Measurements from ENCODE around the gene YAF2. TPM values are rescaled to one million over a fixed set of nuclear protein-coding genes. Genes with fewer than 3 reads are reported as not detected.

YAF2 gene
- total RNA-seq, 6 experiments from 2014 or later, result 12.8 to 22.3 (median 16.9) TPM

DNA sequence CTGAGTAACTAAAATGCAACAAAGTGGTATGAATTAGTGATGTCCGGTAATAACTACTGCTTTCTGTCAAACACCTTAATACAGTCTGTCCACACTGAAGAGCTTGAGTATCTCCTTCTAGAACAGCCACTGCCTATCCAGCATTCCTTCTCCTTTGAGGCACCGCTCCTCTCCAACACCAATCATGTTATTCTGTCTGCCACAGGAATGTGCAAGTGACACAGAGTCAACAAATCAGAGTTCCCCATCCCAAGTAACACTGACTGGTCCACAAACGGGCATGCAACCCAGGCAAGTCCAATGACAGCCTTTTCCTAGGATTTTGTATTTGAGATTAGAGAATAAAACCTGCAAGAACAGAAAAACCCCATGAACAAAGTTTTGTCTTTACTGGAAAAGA is 97.1 kb downstream of the YAF2 start:
- H3K4me3 ChIP-seq, result no peak overlapping the region
- intact Hi-C loops (cut with DNase I), result no loop called here
- DNase-seq (no peak), ATAC-seq (no peak)
- 50% methylated on average over 3 of the region's 3 CpGs for WGBS (ENCODE audit: insufficient coverage, low coverage, low lambda C conversion rate, missing lambda C conversion rate)
- peaks cover 0 to 13% (median 0%) of the 10 kb centered on the region in 4 donors for H3K4me1 ChIP-seq
- no peaks in the 10 kb centered on the region for H3K36me3 ChIP-seq
- no peaks in the 10 kb centered on the region for H3K27me3 ChIP-seq
- no peak overlapping the region for H3K27ac ChIP-seq
- no peak for TF ChIP-seq CTCF (IDR thresholded peaks at IDR 0.05)
- no peak for TF ChIP-seq POLR2A (IDR thresholded peaks at IDR 0.05)
- no peaks in the 10 kb centered on the region for H3K9me3 ChIP-seq

GRCh38 chr12:42135259-42135814 is 102.7 kb downstream of the YAF2 start:
- Histone ChIP-seq H3K9me3 (no peaks in the 10 kb centered on the region), H3K4me1 (peaks cover 0 to 12% (median 6%) of the 10 kb centered on the region in 4 donors), H3K4me3 (no peak overlapping the region), H3K27ac (no peak overlapping the region), H3K36me3 (no peaks in the 10 kb centered on the region), H3K27me3 (no peaks in the 10 kb centered on the region)
- no peak for DNase-seq
- TF ChIP-seq CTCF (IDR thresholded peaks at IDR 0.05) (no peak), POLR2A (IDR thresholded peaks at IDR 0.05) (no peak)
- intact Hi-C loops (cut with DNase I), result no loop called here
- ATAC-seq, result peak in 1 of 4 donors; percentile 31
- WGBS (ENCODE audit: insufficient coverage, low coverage, low lambda C conversion rate, missing lambda C conversion rate), result 78% methylated on average over 3 of the region's 3 CpGs

DNA sequence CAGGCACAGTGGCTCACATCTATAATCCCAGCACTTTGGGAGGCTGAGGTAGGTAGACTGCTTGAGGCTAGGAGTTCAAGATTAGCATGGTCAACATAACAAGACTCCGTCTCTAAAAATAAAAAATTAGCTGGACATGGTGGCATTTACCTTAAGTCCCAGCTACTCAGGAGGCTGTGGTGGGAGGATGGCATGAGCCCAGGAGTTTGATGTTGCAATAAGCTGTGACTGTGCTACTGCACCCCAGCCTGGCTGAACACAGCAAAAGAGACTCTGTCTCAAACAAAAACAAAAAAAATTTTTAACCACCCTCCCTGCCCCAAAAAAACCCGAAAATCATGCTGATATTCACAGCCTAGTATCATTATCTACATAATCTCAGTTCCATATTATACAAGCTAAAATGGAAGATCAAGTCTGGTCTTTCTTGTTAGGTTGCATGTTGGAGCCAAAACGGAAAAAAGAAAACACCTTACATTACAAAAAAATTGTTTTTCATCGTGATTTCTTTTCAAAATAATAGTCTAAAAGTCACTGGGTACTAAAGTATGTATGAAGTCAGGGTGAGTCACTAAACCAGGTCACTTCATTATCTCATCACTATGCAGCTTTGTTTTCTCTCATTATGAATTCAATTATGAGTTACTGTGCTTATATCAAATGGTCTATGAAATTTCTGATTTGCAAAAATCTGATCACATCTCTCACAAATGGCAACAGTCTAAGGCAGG is 107.2 kb downstream of the YAF2 start:
- WGBS (ENCODE audit: insufficient coverage, low coverage, low lambda C conversion rate, missing lambda C conversion rate), result 14% methylated on average over 4 of the region's 4 CpGs
- peaks cover 0 to 23% (median 11%) of the 10 kb centered on the region in 4 donors for H3K4me1 ChIP-seq
- DNase-seq (peak in 1 of 3 donors; percentile 58), ATAC-seq (peak; percentile 82 to 89 (median 86))
- no peaks in the 10 kb centered on the region for H3K9me3 ChIP-seq
- peak overlapping the region in 1 of 3 donors; percentile 14 for H3K4me3 ChIP-seq
- H3K27ac ChIP-seq, result no peak overlapping the region
- no peaks in the 10 kb centered on the region for H3K27me3 ChIP-seq
- TF ChIP-seq CTCF (IDR thresholded peaks at IDR 0.05), result no peak
- no peak for TF ChIP-seq POLR2A (IDR thresholded peaks at IDR 0.05)
- intact Hi-C loops (cut with DNase I), result loop anchor here in 1 of 2 donors (5.0 kb wide), 1 partner anchor 201 kb away; no protein-coding TSS in a partner anchor
- H3K36me3 ChIP-seq, result no peaks in the 10 kb centered on the region

DNA sequence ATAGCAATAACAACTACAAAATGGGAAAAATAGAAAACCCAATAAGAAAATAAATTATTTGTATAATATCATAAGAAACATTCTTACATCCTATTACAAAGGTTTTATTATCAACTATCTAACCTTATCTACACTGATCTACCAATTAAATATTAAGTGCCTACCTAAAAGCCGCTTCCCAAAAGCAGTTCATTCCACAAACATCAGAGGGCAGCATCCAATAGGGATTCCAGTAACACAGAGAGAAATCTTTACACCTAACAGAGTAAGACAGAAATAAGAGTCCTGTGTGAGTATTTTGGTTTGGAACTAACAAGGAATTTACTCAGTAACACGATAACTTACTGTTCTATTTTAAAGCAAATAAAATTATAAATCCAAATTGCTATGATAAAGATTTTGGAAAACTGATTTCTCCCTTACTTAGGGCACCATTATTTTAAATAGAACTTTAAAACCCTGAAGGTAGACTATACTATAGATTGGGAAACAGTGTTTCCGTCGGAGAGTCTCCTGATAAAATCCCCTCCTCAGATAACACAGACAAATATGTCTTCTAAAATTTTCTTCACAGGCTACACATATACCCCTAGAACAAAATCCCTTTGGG is 108.3 kb downstream of the YAF2 start:
- H3K4me1 ChIP-seq, result peaks cover 0 to 33% (median 14%) of the 10 kb centered on the region in 4 donors
- intact Hi-C loops (cut with DNase I), result loop anchor here (5.0 kb wide), 1 partner anchor 203 kb away; no protein-coding TSS in a partner anchor
- H3K27ac ChIP-seq, result no peak overlapping the region
- no peaks in the 10 kb centered on the region for H3K36me3 ChIP-seq
- no peak overlapping the region for H3K4me3 ChIP-seq
- no peaks in the 10 kb centered on the region for H3K9me3 ChIP-seq
- WGBS (ENCODE audit: insufficient coverage, low coverage, low lambda C conversion rate, missing lambda C conversion rate), result 16% methylated on average over 4 of the region's 4 CpGs
- no peak for DNase-seq
- no peaks in the 10 kb centered on the region for H3K27me3 ChIP-seq
- TF ChIP-seq POLR2A (IDR thresholded peaks at IDR 0.05) (no peak), CTCF (IDR thresholded peaks at IDR 0.05) (peak; percentile 85 to 88 (median 87))
- peak; percentile 80 to 87 (median 84) for ATAC-seq

Data from right lobe of liver (tissue), 6 donors.